Epithelial cell of proximal tubule (primary cell): Measurements from ENCODE around the gene ST6GALNAC3. TPM values are rescaled to one million over a fixed set of nuclear protein-coding genes. Genes with fewer than 3 reads are reported as not detected.

Experiments used
- DNase-seq: peaks from one replicate; pipeline ENCODE4 v3.0.0-alpha.2; 2011; ENCODE audit warnings: low read depth
- H3K4me3 ChIP-seq: 2 replicates; pipeline ENCODE4 v1.5.1; 2011; ENCODE audit warnings: low read depth, mild to moderate bottlenecking, low read length
- total RNA-seq: library from RNA; depleted of rRNA; stranded (reverse); fragments of >200 nt; gene quantifications from 2 replicates; pipeline ENCODE4 v1.2.3, GENCODE V29; 2015
- TF ChIP-seq, protein P1 (sequence below): conservative IDR thresholded peaks from 2 replicates; pipeline ENCODE4 v1.5.1; 2012; ENCODE audit warnings: low read depth, mild to moderate bottlenecking, low read length

The ST6GALNAC3 gene
- total RNA-seq, 1 donor from 2014 or later: 0.75 TPM

DNA sequence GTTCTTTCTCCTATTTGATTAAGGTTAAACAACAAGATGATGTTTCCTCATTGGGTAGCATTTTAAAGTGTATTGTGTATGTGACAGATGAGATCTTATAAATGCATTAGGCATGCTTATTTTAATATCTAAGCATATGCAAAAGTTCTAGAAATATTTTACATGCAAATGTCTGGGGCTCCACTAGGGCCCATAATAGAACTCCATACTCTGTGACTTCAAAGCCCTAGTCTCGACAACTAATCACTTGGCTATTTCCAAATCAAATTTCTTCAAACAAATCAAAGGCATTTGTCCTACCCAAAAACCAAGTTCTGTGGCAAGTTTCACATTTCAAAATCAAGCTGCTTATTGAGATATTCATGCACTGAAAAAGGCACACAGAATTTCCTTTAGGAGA, 407.1 kb downstream of the ST6GALNAC3 start:
- TF ChIP-seq, protein P1, sequence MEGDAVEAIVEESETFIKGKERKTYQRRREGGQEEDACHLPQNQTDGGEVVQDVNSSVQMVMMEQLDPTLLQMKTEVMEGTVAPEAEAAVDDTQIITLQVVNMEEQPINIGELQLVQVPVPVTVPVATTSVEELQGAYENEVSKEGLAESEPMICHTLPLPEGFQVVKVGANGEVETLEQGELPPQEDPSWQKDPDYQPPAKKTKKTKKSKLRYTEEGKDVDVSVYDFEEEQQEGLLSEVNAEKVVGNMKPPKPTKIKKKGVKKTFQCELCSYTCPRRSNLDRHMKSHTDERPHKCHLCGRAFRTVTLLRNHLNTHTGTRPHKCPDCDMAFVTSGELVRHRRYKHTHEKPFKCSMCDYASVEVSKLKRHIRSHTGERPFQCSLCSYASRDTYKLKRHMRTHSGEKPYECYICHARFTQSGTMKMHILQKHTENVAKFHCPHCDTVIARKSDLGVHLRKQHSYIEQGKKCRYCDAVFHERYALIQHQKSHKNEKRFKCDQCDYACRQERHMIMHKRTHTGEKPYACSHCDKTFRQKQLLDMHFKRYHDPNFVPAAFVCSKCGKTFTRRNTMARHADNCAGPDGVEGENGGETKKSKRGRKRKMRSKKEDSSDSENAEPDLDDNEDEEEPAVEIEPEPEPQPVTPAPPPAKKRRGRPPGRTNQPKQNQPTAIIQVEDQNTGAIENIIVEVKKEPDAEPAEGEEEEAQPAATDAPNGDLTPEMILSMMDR: no peak
- no peak for DNase-seq
- no peak overlapping the region for H3K4me3 ChIP-seq

DNA sequence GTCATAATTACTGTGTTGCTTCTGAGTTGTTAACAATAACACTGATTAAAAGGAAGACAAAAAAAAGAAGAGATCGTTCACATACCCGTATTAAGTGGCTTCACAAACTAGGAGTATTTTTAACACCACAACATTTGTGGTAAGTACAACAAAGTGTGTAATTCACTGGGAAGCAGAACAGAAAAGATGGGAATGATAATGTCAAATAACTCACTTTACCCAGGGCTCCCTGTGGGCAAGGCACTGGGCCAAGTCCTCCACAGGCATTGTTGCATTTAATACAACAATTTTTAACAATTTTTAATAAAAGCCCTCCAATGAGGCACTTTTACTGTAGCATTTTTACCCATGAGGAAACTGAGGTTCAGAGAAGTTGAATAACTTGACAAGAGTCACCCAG, 407.7 kb downstream of the ST6GALNAC3 start:
- TF ChIP-seq, protein P1: no peak
- no peak overlapping the region for H3K4me3 ChIP-seq
- no peak for DNase-seq

DNA sequence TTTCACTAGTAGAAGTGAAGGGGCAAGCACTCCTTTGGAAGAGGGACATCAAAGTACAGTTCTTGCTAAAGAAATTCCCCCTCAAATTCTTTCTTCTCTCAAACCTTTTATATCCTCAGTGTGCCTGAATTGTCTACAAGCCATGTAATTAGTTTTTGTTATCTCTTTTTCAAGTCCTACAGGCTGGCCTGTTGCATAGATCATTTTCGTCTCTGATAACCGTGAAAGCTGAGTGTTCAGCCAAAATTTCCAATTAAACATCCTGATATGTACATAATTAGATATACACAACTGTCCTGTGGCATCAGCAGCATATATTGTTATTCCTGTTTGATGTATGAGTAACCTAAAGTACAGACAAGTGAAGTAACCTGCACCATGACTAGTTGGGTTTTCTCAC, 417.2 kb downstream of the ST6GALNAC3 start:
- TF ChIP-seq, protein P1: no peak
- DNase-seq: no peak
- no peak overlapping the region for H3K4me3 ChIP-seq

DNA sequence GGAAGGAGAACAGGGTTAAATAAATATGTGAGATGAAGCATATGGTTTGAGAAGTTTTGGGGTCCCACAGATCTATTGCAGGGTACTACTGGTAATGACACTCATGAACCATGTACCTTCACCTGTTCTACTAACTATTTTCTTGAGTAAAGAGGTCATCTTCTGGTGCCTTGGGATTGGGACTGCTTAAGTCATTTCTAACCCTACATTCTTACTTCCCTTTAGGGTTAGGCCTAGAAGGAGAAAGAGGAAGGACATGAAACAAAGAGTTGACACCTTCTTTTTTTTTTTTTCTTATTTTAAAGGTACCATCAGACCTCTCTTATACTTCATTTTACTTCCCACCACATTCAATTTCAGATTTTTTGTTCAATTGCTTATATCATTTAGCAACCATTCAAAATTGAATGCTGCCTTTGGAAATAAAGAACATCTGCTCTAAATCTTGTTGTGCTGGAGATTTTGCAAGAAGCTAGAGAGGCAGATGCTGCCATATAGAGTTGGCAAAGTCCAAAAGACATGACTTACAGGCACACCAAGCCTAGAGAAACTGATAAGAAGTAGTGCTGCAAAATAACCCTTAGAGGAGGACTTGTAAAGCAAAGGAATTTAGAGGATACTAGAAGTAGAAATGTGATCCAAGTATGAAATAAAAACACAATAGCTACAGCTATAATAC, 418.3 kb downstream of the ST6GALNAC3 start:
- H3K4me3 ChIP-seq: no peak overlapping the region
- TF ChIP-seq, protein P1: no peak
- DNase-seq: no peak

DNA sequence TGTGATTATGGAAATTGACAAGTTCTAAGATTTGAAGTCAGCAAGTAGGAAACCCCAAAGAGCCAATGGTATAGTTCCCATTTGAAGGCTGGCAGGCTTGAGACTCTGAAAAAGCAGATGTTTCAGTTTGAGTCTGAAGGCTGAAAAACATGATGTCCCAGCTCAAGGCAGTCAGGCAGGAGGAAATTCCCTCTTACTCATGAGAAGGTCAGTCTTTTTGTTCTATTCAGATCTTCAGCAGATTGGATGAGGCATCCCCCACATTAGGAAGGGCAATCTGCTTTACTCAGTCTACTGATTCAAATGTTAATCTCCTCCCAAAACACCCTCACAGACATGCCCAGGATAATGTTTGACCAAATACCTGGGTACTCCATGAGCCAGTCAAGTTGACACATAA, 420.3 kb downstream of the ST6GALNAC3 start:
- TF ChIP-seq, protein P1: no peak
- no peak overlapping the region for H3K4me3 ChIP-seq
- DNase-seq: peak; percentile 12

DNA sequence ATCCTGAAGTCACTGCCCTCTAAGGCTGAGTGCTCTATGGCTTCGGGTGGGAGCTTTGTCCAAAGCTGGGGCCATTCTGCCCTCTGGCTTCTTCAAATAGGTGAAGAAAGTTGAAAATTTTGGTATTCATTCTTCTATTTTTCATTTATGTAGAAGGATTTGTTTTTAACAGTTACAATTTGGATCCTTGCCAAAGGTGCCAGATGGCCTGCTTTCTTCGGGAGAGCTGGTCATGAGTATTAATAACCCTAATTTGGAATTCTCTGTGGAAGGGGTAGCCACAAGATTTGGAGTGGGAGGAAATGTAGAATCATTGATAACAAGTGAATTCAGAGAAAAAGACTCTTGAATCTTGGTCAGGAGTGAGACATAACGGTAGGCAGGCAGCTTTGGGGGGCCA, 422.3 kb downstream of the ST6GALNAC3 start:
- no peak for DNase-seq
- TF ChIP-seq, protein P1: no peak
- no peak overlapping the region for H3K4me3 ChIP-seq

DNA sequence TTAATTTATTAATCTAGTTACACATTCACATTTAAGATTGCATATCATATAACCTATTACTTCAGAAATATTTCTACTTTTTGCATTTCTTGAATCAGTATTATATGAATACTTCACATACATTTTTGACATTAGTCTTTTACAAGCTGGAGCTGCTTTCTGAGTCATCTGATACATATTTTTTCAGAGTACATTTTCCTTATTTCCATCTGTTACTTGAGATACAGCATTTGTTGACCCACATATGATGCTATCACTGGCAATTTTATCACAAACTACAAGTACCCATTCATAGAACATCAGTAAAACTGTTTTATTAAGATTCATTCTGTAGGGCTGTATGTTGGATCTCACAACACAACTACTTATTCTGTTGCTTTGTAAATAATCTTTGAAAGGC, 425.6 kb downstream of the ST6GALNAC3 start:
- no peak overlapping the region for H3K4me3 ChIP-seq
- TF ChIP-seq, protein P1: no peak
- DNase-seq: no peak
